K562 (cell line): Measurements from ENCODE around the gene EPS8L1. TPM values are rescaled to one million over a fixed set of nuclear protein-coding genes. Genes with fewer than 3 reads are reported as not detected.

ENCODE experiments used
- ATF1 ChIP-seq, 2 experiments: fragments of 450-650 bp in 1 of 2; IDR thresholded peaks; 2 replicates each; pipeline ENCODE4 v1.6.1; 2016; ENCODE audit warnings: missing compliant biosample characterization in 1 of 2, missing genetic modification characterization in 1 of 2
- CREB1 ChIP-seq, 2 experiments: sonication (generic) in 1 of 2; formaldehyde crosslinking in 1 of 2; IDR thresholded peaks; 2 replicates each; pipeline versions ENCODE4 v1.6.1 to v1.8.0; 2012 to 2022; ENCODE audit warnings: inconsistent platforms in 1 of 2, mild to moderate bottlenecking in 1 of 2, missing genetic modification reagents in 1 of 2, moderate library complexity in 1 of 2
- FOS ChIP-seq: IDR thresholded peaks from 3 replicates; pipeline ENCODE4 v1.6.1; 2011; ENCODE audit not compliant: insufficient read length; ENCODE audit errors: extremely low read depth
- JUND ChIP-seq, 2 experiments: IDR thresholded peaks; 2 replicates in 1 of 2; 3 replicates in 1 of 2; pipeline ENCODE4 v1.6.1; 2011; ENCODE audit warnings: borderline replicate concordance in 2 of 2, low read depth in 2 of 2, low read length in 2 of 2, improper control_type of control experiment in 1 of 2, missing biosample characterization in 1 of 2, missing genetic modification characterization in 1 of 2, missing genetic modification reagents in 1 of 2
- PCBP1 ChIP-seq: fragments of 200-400 bp; formaldehyde crosslinking; IDR thresholded peaks from 2 replicates; pipeline ENCODE4 v1.6.1; 2018; ENCODE audit warnings: mild to moderate bottlenecking, low read depth, low read length; ENCODE audit not compliant: poor library complexity, severe bottlenecking
- POLR2AphosphoS5 ChIP-seq: IDR thresholded peaks from 2 replicates; pipeline ENCODE4 v1.6.1; 2011; ENCODE audit warnings: mild to moderate bottlenecking, low read depth, low read length, moderate library complexity; ENCODE audit not compliant: control insufficient read depth, insufficient read depth
- RBM22 ChIP-seq: fragments of 200-400 bp; formaldehyde crosslinking; IDR thresholded peaks from 2 replicates; pipeline ENCODE4 v1.6.1; 2018; ENCODE audit warnings: low read length, low read depth; ENCODE audit not compliant: poor library complexity, severe bottlenecking
- polyA plus RNA-seq, 8 experiments: library from polyadenylated mRNA; depleted of rRNA in 4 of 8; stranded (reverse) in 5 of 8; unstranded in 3 of 8; fragments of >200 nt; fragmentation: Nextera tagmentation in 2 of 8; fragmentation: Illumina TruSeq in 1 of 8; extraction: Ambion mirVana in 2 of 8; extraction: Trizol in 1 of 8; gene quantifications; 2 replicates each; pipeline versions ENCODE4 v1.2.1 to v1.2.3, GENCODE V29; 2011 to 2014; ENCODE audit warnings: inconsistent platforms in 1 of 8, missing spikeins in 1 of 8
- total RNA-seq, 7 experiments: library from RNA; depleted of rRNA in 6 of 7; stranded (reverse); fragments of >200 nt in 6 of 7; fragmentation: Illumina TruSeq in 2 of 7; extraction: Trizol in 2 of 7; gene quantifications; 2 replicates each; pipeline versions ENCODE4 v1.2.1 to v1.2.3, GENCODE V29; 2011 to 2021; ENCODE audit warnings: low replicate concordance in 1 of 7
- TF ChIP-seq, protein P1 (sequence below): fragments of 450-650 bp; IDR thresholded peaks from 2 replicates; pipeline ENCODE4 v1.6.1; 2016; ENCODE audit warnings: mild to moderate bottlenecking, moderate library complexity
- TF ChIP-seq, protein P2 (sequence below): fragments of 200-800 bp; sonication (Bioruptor generic); IDR thresholded peaks from 2 replicates; pipeline ENCODE4 v1.6.1; 2017; ENCODE audit warnings: missing genetic modification characterization, missing compliant biosample characterization

The EPS8L1 gene
- total and polyA plus RNA-seq, 9 of the 15 experiments (the other 6 are each of a cell fraction or from before 2014, with no cell fraction given), result 0.35 to 22.1 (median 11.9) TPM

DNA sequence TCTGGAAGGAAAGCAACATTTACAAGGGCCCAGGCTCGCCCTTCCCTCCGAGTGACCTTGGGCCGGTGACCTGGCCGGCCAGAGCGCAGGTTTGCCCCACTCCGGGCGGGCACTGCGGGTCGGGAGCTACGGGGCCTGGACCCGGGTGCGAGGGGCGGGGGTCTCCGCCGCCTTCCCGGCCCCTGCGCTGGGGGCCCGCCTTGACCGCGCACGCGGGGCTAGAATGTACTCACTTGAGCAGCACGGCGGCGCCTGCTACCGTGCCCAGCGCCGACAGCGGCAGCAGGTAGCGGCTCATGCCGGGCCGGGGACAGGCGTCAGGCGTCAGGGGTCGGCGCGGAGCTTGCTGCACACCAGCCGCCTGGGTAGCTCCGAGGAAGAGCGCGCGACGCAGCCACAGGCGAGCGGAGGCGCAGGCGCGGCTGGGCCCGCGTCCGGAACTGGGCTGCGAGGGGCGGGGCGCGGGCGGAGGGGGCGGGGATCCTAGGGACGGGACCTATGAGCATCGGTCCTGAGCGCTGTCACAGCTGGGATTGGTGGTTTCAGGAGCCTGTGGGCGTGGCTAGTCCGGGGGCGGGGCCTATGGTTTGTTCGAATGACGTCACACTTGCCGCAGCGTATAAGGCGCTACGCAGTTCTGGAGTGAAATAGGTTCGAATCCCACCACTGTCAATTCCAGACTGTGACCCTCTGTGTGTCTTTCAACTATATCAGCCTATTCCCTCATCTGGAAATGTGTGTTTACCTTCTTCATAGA is 12.8 kb upstream of the EPS8L1 start, which contains the start of gene RDH13 (continued):
- TF ChIP-seq, protein P1, sequence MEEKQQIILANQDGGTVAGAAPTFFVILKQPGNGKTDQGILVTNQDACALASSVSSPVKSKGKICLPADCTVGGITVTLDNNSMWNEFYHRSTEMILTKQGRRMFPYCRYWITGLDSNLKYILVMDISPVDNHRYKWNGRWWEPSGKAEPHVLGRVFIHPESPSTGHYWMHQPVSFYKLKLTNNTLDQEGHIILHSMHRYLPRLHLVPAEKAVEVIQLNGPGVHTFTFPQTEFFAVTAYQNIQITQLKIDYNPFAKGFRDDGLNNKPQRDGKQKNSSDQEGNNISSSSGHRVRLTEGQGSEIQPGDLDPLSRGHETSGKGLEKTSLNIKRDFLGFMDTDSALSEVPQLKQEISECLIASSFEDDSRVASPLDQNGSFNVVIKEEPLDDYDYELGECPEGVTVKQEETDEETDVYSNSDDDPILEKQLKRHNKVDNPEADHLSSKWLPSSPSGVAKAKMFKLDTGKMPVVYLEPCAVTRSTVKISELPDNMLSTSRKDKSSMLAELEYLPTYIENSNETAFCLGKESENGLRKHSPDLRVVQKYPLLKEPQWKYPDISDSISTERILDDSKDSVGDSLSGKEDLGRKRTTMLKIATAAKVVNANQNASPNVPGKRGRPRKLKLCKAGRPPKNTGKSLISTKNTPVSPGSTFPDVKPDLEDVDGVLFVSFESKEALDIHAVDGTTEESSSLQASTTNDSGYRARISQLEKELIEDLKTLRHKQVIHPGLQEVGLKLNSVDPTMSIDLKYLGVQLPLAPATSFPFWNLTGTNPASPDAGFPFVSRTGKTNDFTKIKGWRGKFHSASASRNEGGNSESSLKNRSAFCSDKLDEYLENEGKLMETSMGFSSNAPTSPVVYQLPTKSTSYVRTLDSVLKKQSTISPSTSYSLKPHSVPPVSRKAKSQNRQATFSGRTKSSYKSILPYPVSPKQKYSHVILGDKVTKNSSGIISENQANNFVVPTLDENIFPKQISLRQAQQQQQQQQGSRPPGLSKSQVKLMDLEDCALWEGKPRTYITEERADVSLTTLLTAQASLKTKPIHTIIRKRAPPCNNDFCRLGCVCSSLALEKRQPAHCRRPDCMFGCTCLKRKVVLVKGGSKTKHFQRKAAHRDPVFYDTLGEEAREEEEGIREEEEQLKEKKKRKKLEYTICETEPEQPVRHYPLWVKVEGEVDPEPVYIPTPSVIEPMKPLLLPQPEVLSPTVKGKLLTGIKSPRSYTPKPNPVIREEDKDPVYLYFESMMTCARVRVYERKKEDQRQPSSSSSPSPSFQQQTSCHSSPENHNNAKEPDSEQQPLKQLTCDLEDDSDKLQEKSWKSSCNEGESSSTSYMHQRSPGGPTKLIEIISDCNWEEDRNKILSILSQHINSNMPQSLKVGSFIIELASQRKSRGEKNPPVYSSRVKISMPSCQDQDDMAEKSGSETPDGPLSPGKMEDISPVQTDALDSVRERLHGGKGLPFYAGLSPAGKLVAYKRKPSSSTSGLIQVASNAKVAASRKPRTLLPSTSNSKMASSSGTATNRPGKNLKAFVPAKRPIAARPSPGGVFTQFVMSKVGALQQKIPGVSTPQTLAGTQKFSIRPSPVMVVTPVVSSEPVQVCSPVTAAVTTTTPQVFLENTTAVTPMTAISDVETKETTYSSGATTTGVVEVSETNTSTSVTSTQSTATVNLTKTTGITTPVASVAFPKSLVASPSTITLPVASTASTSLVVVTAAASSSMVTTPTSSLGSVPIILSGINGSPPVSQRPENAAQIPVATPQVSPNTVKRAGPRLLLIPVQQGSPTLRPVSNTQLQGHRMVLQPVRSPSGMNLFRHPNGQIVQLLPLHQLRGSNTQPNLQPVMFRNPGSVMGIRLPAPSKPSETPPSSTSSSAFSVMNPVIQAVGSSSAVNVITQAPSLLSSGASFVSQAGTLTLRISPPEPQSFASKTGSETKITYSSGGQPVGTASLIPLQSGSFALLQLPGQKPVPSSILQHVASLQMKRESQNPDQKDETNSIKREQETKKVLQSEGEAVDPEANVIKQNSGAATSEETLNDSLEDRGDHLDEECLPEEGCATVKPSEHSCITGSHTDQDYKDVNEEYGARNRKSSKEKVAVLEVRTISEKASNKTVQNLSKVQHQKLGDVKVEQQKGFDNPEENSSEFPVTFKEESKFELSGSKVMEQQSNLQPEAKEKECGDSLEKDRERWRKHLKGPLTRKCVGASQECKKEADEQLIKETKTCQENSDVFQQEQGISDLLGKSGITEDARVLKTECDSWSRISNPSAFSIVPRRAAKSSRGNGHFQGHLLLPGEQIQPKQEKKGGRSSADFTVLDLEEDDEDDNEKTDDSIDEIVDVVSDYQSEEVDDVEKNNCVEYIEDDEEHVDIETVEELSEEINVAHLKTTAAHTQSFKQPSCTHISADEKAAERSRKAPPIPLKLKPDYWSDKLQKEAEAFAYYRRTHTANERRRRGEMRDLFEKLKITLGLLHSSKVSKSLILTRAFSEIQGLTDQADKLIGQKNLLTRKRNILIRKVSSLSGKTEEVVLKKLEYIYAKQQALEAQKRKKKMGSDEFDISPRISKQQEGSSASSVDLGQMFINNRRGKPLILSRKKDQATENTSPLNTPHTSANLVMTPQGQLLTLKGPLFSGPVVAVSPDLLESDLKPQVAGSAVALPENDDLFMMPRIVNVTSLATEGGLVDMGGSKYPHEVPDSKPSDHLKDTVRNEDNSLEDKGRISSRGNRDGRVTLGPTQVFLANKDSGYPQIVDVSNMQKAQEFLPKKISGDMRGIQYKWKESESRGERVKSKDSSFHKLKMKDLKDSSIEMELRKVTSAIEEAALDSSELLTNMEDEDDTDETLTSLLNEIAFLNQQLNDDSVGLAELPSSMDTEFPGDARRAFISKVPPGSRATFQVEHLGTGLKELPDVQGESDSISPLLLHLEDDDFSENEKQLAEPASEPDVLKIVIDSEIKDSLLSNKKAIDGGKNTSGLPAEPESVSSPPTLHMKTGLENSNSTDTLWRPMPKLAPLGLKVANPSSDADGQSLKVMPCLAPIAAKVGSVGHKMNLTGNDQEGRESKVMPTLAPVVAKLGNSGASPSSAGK, result 0 out of 2 replicates have a peak, but pooled peaks have one; percentile 6
- TF ChIP-seq POLR2AphosphoS5 (peak; percentile 39; the same call in 1 of the 2 replicates), PCBP1 (peak; percentile 69), ATF1 (CRISPR knock-in tag; IDR thresholded peaks at IDR 0.05) (peak; percentile 30; the same call in 1 of the 2 replicates), ATF1 (tag; IDR thresholded peaks at IDR 0.05) (peak; percentile 97), RBM22 (peak; percentile 71), JUND (IDR thresholded peaks at IDR 0.05; ENCODE audit: borderline replicate concordance, low read depth, low read length) (peak; percentile 95), JUND (tag; IDR thresholded peaks at IDR 0.05; ENCODE audit: borderline replicate concordance, low read depth, low read length) (peak; percentile 89; the same call in 2 of the 3 replicates), FOS (peak; percentile 86), CREB1 (IDR thresholded peaks at IDR 0.05) (peak; percentile 88), CREB1 (CRISPR knock-in tag; IDR thresholded peaks at IDR 0.05) (peak; percentile 88)
- TF ChIP-seq, protein P2, sequence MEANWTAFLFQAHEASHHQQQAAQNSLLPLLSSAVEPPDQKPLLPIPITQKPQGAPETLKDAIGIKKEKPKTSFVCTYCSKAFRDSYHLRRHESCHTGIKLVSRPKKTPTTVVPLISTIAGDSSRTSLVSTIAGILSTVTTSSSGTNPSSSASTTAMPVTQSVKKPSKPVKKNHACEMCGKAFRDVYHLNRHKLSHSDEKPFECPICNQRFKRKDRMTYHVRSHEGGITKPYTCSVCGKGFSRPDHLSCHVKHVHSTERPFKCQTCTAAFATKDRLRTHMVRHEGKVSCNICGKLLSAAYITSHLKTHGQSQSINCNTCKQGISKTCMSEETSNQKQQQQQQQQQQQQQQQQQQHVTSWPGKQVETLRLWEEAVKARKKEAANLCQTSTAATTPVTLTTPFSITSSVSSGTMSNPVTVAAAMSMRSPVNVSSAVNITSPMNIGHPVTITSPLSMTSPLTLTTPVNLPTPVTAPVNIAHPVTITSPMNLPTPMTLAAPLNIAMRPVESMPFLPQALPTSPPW (CRISPR knock-in tag), result peak; percentile 78
